ENCODE results near the gene UBE2R2.
"Not testable (repeated sequence)": the region's sequence is repeated elsewhere in the genome, so short reads cannot be mapped to it uniquely, and the experiment has no call there.

The UBE2R2 gene

DNA sequence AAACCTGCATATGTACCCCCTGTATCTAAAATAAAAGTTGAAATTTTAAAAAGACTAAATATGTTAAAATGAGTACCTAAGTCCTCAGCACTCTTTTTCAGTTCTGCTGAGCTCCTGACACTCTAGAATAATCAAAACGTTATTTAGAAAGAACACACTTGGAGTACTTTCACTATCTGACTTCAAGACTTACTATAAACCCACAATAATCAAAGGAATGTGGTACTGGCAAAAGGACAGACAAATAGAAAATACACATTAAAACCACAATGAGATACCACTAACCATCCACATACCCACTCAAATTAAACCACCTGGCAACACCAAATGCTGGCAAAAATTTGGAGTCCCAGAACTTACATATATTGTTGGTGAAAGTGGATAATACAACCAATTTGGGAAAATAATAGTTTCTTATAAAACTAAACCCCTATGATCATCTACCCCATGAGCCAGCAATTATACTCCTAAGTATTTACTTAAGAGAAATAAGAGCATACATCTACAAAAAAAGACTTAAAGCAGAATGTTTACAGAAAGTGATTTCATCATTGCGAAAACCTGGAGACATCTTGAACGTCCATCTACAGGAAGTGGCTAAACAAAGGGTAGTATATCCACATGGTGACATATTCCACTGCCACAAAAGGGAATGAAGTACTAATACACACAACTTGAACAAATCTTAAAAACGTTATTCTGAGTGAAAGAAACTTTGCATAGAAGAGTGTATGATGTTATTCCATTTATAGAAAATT is 34.4 kb upstream of the UBE2R2 start:
- TF ChIP-seq, protein P1, sequence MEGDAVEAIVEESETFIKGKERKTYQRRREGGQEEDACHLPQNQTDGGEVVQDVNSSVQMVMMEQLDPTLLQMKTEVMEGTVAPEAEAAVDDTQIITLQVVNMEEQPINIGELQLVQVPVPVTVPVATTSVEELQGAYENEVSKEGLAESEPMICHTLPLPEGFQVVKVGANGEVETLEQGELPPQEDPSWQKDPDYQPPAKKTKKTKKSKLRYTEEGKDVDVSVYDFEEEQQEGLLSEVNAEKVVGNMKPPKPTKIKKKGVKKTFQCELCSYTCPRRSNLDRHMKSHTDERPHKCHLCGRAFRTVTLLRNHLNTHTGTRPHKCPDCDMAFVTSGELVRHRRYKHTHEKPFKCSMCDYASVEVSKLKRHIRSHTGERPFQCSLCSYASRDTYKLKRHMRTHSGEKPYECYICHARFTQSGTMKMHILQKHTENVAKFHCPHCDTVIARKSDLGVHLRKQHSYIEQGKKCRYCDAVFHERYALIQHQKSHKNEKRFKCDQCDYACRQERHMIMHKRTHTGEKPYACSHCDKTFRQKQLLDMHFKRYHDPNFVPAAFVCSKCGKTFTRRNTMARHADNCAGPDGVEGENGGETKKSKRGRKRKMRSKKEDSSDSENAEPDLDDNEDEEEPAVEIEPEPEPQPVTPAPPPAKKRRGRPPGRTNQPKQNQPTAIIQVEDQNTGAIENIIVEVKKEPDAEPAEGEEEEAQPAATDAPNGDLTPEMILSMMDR (IDR thresholded peaks at IDR 0.05; ENCODE audit: borderline replicate concordance, insufficient read depth, low read depth, low read length), result no peak
- H3K4me3 ChIP-seq (ENCODE audit: low read depth, low read length), result no peak overlapping the region

DNA sequence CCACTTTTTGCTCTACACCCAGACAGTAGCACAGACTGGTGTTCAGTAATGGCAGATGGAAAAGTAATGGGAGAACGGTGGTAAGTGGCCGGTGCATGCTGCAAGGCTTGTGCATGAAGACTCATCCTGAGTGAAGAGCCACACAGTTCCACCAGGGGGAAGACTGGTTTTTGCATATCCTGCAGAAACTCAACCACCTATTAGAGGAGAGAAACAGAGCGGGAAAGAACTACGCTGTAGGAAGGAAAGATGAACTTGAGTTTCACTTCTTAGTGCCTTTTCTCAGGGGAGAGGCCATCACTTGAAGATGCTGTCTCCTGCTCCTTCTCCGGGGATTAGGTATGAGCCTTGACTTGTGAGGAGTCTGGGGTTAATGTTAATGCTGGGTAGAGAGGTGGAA is 31.0 kb upstream of the UBE2R2 start:
- H3K4me3 ChIP-seq (ENCODE audit: low read depth, low read length), result no peak overlapping the region
- TF ChIP-seq, protein P1 (IDR thresholded peaks at IDR 0.05; ENCODE audit: borderline replicate concordance, insufficient read depth, low read depth, low read length), result peak; percentile 25; the same call in 1 of the 2 replicates

DNA sequence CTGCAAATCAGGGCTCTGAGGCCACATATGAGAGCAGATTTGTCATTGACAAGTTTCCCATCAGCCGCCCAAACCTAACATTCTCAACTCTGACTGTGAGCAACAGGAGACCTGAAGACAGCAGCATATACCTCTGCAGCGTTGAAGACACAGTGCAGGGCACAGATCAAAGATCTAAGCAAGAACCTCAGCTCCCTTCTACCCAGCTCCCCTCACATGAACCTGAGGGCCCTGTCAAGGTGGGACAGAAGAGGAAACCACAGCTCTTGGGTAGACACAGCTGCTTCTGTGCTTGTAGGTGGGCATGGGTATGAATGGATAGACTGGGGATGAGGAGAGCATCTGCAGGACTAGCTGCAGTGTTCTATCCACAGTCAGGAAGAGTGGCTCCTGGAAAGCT is 30.3 kb upstream of the UBE2R2 start:
- TF ChIP-seq, protein P1 (IDR thresholded peaks at IDR 0.05; ENCODE audit: borderline replicate concordance, insufficient read depth, low read depth, low read length), result no peak
- no peak overlapping the region for H3K4me3 ChIP-seq (ENCODE audit: low read depth, low read length)

DNA sequence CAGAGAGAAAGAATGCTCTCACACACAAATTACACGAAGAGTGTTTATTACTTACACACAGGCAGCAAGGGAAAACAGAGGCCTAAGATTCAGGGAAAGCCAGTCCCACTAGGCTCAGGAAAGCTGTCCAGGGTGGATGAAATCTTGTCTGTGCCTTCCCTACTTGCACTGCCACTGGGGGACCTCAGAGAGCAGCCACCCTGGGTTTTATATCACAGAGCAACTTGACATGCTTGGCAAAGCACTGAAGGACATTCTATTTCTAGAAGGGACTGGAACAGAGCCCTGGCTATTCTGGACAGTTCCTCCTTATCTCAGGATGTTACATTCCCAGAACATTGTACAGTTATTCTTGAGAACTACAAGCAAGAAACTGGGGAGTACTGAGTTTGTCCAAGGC is 29.1 kb upstream of the UBE2R2 start:
- TF ChIP-seq, protein P1 (IDR thresholded peaks at IDR 0.05; ENCODE audit: borderline replicate concordance, insufficient read depth, low read depth, low read length), result no peak
- no peak overlapping the region for H3K4me3 ChIP-seq (ENCODE audit: low read depth, low read length)

GRCh38 chr9:33789429-33789828 is 27.5 kb upstream of the UBE2R2 start:
- not testable (repeated sequence) for H3K4me3 ChIP-seq (ENCODE audit: low read depth, low read length)

DNA sequence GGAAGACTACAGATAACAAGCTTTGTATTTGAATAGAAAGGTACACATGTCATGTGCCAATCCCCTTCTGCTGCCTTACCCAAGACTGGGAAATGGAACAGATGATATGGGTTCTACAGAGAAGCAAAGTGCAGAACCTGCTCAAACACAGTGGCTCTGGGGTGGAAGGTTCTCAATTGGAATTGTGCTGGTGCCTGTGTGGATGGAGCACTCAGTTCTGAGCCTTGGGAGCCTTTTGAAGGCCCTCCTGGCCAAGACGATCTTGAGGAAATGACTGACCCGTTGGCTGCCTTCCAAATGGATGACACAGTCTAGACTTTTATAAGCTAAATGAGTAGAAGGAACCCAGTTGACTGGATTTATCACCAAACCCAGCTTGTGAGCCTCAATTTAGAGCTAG is 25.8 kb upstream of the UBE2R2 start:
- no peak overlapping the region for H3K4me3 ChIP-seq (ENCODE audit: low read depth, low read length)
- TF ChIP-seq, protein P1 (IDR thresholded peaks at IDR 0.05; ENCODE audit: borderline replicate concordance, insufficient read depth, low read depth, low read length), result no peak

DNA sequence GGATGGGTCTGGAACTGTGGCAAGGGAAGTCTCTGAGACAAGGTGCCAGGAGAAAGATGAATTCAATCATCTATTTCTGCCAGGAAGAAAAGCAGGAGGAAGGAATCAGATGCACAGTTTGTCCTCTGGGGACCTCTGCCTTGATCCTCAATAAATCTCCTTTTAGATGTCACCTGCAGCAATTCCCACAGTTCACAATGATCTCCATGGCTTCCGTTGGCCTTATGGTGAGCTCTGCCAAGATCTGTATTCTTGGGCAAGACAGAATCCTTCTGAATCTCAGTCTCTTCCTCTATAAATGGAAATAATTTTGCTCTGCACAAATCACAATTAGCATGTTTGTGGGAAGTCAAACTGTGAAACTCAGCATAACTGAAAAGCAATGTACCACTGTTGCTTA is 23.5 kb upstream of the UBE2R2 start:
- not testable (repeated sequence) for H3K4me3 ChIP-seq (ENCODE audit: low read depth, low read length)

DNA sequence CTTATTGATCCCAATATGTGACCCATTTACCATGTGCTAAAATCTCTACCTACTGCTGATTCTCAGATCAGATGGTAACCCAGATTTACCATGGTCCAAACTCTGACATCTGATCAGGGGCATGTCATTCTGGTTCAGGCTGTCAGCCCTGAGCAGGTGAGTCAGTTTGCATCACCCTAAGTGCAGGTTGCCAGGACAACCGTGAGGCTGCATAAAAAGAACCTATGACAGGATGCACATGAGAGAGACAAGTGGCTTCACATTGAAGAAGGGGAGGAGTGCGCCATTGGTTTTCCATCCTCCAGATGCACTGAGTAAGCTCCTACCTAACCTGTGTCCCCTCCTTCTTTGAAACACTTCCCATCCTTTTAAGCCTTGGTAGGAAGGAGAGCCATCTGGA is 22.4 kb upstream of the UBE2R2 start:
- TF ChIP-seq, protein P1 (IDR thresholded peaks at IDR 0.05; ENCODE audit: borderline replicate concordance, insufficient read depth, low read depth, low read length), result no peak
- no peak overlapping the region for H3K4me3 ChIP-seq (ENCODE audit: low read depth, low read length)
